ENCODE data around the gene PLS3. TPM values are rescaled to one million over a fixed set of nuclear protein-coding genes. Genes with fewer than 3 reads are reported as not detected.
A peak's percentile ranks its signal among the peaks of the same experiment; 100 is the strongest.
"Not testable (repeated sequence)": the region's sequence is repeated elsewhere in the genome, so short reads cannot be mapped to it uniquely, and the experiment has no call there.

PLS3 gene
- total RNA-seq, 2 experiments from 2014 or later: 1.6 to 2.6 TPM

GRCh38 chrX:115622534-115622933, 61.6 kb downstream of the PLS3 start:
- Mint-ChIP-seq H3K4me3 (no peak overlapping the region), H3K27me3 (peaks cover 5% of the 10 kb centered on the region), H3K4me1 (no peaks in the 10 kb centered on the region), H3K27ac (no peak overlapping the region), H3K36me3 (no peaks in the 10 kb centered on the region), H3K9me3 (no peaks in the 10 kb centered on the region)
- no peak for DNase-seq

DNA sequence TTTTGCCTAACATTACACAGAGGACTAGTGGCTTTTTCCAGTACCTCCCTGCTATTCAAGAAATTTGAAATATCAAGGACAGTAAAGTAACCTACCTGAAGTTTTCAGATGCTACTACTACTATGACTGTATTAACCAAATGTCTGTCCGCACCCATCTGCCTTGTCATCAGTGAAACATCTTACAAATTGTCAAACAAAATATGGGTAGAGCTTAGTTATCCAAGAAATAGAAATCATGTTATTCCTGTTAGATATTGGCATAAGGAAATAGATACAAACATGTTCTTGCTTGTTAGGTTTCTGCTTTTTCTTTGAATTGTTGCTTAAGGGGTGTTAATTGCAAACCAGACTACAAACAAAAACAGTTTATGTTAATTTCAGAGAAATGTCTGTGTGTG, 63.9 kb downstream of the PLS3 start:
- Mint-ChIP-seq H3K4me1 (no peaks in the 10 kb centered on the region), H3K27ac (no peak overlapping the region), H3K36me3 (no peaks in the 10 kb centered on the region), H3K4me3 (no peak overlapping the region), H3K9me3 (no peaks in the 10 kb centered on the region), H3K27me3 (peaks cover 5% of the 10 kb centered on the region)
- DNase-seq: no peak

DNA sequence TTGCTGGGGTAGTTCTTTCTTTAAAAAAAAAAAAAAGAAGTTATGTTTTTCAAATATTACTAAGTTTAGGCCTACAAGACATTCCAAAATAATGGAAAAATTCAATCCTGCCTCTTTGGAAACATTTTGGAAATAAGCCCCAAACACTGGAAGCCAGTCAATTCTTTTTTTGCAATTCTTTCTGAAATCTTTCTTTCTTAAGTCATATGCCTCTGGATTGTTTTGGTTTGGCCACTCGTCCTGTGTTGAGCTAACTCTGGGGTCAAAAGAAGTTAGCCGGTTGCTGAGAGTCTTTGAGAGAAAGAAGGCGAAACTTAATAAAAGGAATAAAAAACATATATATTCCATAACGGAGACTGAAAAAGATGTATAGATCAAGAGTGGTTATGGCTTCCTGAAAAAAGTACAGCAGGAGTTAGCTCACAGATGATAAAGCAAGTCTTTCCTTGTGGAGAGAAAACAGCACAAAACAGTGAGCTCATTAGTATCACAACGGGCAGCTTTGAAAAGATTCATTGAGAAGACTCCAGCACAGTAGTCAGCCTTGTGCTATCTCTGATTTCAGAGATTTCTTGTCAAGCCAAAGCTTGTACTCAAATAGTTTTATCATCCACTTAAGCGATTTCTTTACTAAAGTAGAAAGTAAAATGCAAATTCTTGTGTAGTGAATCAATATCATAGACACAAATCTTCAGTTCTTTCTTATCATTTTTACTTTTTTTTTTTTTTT, 64.8 kb downstream of the PLS3 start:
- H3K9me3 Mint-ChIP-seq: no peaks in the 10 kb centered on the region
- peaks cover 5% of the 10 kb centered on the region for H3K27me3 Mint-ChIP-seq
- no peak for DNase-seq
- no peak overlapping the region for H3K27ac Mint-ChIP-seq
- no peaks in the 10 kb centered on the region for H3K4me1 Mint-ChIP-seq
- H3K36me3 Mint-ChIP-seq: no peaks in the 10 kb centered on the region
- H3K4me3 Mint-ChIP-seq: no peak overlapping the region

DNA sequence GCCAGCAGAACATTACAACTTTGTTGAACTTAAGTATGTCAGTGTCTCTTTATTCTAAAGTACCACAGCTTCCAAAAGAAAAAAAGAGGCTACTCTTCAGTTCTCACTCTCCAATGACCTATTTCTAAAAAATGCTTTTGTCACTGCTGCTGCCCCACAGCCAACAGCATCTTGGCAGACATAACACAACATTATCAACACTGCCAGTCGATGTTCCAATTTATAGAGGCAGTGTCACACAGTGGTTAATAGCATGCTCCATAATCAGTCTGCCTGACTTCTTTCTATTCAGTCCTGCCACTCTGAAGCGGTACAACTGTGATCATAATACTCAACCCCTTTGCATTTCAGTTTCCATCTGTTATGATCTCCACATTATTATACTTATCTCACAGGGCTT, 69.2 kb downstream of the PLS3 start:
- DNase-seq: no peak
- Mint-ChIP-seq H3K9me3 (no peaks in the 10 kb centered on the region), H3K36me3 (no peaks in the 10 kb centered on the region), H3K4me3 (no peak overlapping the region), H3K27ac (no peak overlapping the region), H3K4me1 (no peaks in the 10 kb centered on the region), H3K27me3 (no peaks in the 10 kb centered on the region)

GRCh38 chrX:115632455-115632854, 71.5 kb downstream of the PLS3 start:
- H3K27ac Mint-ChIP-seq: no peak overlapping the region
- H3K9me3 Mint-ChIP-seq: no peaks in the 10 kb centered on the region
- DNase-seq: no peak
- H3K4me1 Mint-ChIP-seq: no peaks in the 10 kb centered on the region
- H3K27me3 Mint-ChIP-seq: no peaks in the 10 kb centered on the region
- no peaks in the 10 kb centered on the region for H3K36me3 Mint-ChIP-seq
- H3K4me3 Mint-ChIP-seq: no peak overlapping the region

DNA sequence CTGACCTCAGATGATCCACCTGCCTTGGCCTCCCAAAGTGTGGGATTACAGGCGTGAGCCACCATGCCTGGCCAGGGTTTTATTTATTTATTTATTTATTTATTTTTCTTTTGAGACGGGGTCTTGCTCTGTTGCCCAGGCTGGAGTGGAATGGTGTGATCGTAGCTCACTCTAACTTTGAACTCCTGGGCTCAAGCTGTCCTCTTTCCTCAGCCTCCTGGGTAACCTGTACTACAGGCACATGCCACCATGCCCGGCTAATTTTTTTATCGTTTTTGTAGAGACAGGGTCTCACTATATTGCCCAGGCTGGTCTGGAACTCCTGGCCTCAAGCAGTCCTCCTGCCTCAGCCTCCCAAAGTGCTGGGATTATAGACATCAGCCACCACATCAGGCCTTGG, 72.4 kb downstream of the PLS3 start:
- H3K9me3 Mint-ChIP-seq, H3K27ac Mint-ChIP-seq, DNase-seq, H3K4me3 Mint-ChIP-seq, H3K4me1 Mint-ChIP-seq, H3K27me3 Mint-ChIP-seq, H3K36me3 Mint-ChIP-seq: not testable (repeated sequence)

GRCh38 chrX:115639334-115639880, 78.4 kb downstream of the PLS3 start:
- H3K9me3 Mint-ChIP-seq: no peaks in the 10 kb centered on the region
- DNase-seq: no peak
- H3K36me3 Mint-ChIP-seq: no peaks in the 10 kb centered on the region
- H3K4me1 Mint-ChIP-seq: no peaks in the 10 kb centered on the region
- no peaks in the 10 kb centered on the region for H3K27me3 Mint-ChIP-seq
- no peak overlapping the region for H3K4me3 Mint-ChIP-seq
- H3K27ac Mint-ChIP-seq: no peak overlapping the region

GRCh38 chrX:115642311-115642710, 81.3 kb downstream of the PLS3 start:
- Mint-ChIP-seq H3K4me3 (no peak overlapping the region), H3K9me3 (no peaks in the 10 kb centered on the region), H3K4me1 (no peaks in the 10 kb centered on the region), H3K27ac (no peak overlapping the region), H3K36me3 (no peaks in the 10 kb centered on the region), H3K27me3 (no peaks in the 10 kb centered on the region)
- DNase-seq: no peak

GRCh38 chrX:115642895-115643530, 82.0 kb downstream of the PLS3 start:
- no peaks in the 10 kb centered on the region for H3K27me3 Mint-ChIP-seq
- H3K36me3 Mint-ChIP-seq: no peaks in the 10 kb centered on the region
- DNase-seq: peak; percentile 4
- no peaks in the 10 kb centered on the region for H3K4me1 Mint-ChIP-seq
- no peaks in the 10 kb centered on the region for H3K9me3 Mint-ChIP-seq
- H3K27ac Mint-ChIP-seq: no peak overlapping the region
- no peak overlapping the region for H3K4me3 Mint-ChIP-seq

DNA sequence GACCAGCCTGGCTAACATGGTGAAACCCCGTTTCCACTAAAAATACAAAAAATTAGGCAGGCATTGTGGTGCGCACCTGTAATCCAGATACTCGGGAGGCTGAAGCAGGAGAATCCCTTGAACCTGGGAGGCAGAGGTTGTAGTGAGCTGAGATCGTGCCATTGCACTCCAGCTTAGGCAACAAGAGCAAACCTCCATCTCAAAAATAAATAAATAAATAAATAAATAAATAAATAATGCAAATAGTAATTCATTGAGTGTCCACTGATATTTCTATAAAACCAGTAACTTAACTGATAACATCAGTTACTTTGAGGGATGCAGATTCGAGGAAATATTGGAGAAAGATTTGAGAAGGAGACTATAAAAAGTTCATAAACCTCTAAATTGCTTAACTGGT, 83.4 kb downstream of the PLS3 start:
- H3K27me3 Mint-ChIP-seq, H3K27ac Mint-ChIP-seq, DNase-seq, H3K36me3 Mint-ChIP-seq, H3K4me3 Mint-ChIP-seq, H3K4me1 Mint-ChIP-seq, H3K9me3 Mint-ChIP-seq: not testable (repeated sequence)

DNA sequence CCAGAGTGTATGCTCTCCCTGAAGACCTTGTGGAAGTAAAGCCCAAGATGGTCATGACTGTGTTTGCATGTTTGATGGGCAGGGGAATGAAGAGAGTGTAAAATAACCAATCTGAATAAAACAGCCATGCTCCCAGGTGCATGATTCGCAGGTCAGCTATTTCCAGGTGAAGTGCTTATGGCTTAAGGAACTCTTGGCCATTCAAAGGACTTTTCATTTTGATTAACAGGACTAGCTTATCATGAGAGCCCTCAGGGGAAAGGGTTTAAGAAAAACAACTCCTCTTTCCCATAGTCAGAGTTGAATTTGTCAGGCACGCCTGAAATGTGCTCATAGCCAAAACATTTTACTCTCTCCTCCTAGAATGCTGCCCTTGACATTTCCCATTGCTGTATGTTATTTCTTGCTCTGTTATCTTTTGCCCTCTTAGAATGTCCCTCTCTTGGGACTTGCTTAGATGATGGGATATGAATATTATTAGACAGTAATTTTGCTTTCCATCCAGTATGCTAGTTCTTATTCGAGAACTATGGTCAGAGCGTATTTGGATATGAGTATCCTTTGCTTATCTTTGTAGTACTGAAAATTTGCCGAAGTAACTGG, 88.6 kb downstream of the PLS3 start:
- DNase-seq: no peak
- Mint-ChIP-seq H3K4me3 (no peak overlapping the region), H3K9me3 (no peaks in the 10 kb centered on the region), H3K27ac (no peak overlapping the region), H3K27me3 (no peaks in the 10 kb centered on the region), H3K4me1 (no peaks in the 10 kb centered on the region), H3K36me3 (no peaks in the 10 kb centered on the region)

DNA sequence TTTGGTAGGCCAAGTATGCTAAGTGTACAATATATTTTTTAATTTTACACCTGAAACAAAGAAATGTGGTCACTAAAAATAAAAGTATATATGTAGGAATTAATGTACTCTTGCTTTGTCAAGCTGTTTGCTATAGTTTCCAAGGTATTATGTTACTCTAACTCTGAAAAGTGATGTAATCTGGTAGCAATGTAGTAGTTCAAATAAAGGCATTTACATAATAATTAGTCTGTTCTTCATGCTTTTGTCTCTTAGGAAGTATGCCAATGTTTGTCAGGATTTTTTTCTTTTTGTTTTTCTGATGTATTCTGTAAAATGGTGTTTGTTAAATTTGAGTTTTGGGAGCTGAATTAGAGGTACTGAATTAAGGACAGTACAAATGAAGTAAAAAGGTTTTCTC, 89.5 kb downstream of the PLS3 start:
- Mint-ChIP-seq H3K4me3 (no peak overlapping the region), H3K36me3 (no peaks in the 10 kb centered on the region), H3K9me3 (no peaks in the 10 kb centered on the region)

DNA sequence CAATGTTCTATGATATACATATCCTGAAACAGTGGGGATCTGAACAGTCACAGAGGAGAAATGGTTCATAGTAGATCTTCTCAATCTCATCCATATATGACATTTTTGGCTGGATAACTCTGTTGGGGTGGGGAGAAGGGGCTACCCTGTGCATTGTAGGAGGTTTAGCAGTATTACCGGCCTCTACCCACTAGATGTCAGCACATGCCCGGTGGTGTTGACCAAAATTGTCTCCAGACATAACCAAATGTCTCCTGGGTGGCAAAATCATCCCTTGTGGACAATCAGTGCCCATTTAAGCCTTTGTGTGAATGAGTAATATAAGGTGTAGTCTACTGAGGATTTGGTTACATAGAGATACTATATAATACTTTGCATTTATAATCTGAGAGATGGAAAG, 89.9 kb downstream of the PLS3 start:
- no peaks in the 10 kb centered on the region for H3K4me1 Mint-ChIP-seq
- H3K27me3 Mint-ChIP-seq: no peaks in the 10 kb centered on the region
- H3K27ac Mint-ChIP-seq: no peak overlapping the region
- no peak overlapping the region for H3K4me3 Mint-ChIP-seq
- H3K9me3 Mint-ChIP-seq: no peaks in the 10 kb centered on the region
- no peaks in the 10 kb centered on the region for H3K36me3 Mint-ChIP-seq
- DNase-seq: peak; percentile 2

More for the DNA sequence above, 89.5 kb downstream of the PLS3 start:
- no peak for DNase-seq
- Mint-ChIP-seq H3K27me3 (no peaks in the 10 kb centered on the region), H3K27ac (no peak overlapping the region), H3K4me1 (no peaks in the 10 kb centered on the region)

DNA sequence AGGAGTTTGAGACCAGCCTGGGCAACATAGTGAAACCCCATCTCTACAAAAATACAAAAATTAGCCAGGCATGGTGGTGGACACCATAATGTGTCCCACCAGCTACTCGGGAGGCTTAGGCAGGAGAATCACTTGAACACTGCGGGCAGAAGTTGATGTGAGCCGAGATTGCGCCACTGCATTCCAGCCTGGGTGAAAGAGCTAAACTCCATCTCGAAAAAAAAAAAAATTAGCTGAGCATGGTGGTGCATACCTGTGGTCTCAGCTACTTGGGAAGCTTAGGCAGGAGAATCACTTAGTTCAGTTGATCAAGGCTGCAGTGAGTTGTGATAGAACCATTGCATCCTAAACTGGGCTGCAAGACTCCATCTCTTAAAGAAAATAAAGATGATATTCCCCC, 91.2 kb downstream of the PLS3 start:
- Mint-ChIP-seq H3K4me3 (no peak overlapping the region), H3K9me3 (no peaks in the 10 kb centered on the region), H3K27ac (no peak overlapping the region), H3K27me3 (no peaks in the 10 kb centered on the region), H3K36me3 (no peaks in the 10 kb centered on the region), H3K4me1 (no peaks in the 10 kb centered on the region)
- DNase-seq: no peak

DNA sequence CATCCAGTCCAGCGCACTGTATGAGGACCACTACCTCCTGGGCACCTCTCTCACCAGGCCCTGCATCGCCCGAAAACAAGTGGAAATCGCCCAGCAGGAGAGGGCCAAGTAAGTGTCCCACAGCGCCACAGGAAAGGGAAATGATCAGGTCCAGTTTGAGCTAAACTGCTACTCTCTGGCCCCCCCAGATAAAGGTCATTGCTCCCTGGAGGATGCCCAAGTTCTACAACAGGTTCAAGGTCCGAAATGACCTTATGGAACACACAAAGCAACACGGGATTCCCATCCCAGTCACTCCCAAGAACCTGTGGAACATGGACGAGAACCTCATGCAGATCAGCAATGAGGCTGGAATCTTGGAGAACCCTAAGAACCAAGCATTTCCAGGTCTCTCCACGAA, 104.1 kb downstream of the PLS3 start:
- no peak for DNase-seq
- Mint-ChIP-seq H3K27ac (no peak overlapping the region), H3K27me3 (no peaks in the 10 kb centered on the region), H3K4me3 (no peak overlapping the region), H3K9me3 (no peaks in the 10 kb centered on the region), H3K36me3 (no peaks in the 10 kb centered on the region), H3K4me1 (no peaks in the 10 kb centered on the region)

- Mint-ChIP-seq H3K4me1 (peaks cover 2% of the 10 kb centered on the region), H3K9me3 (no peaks in the 10 kb centered on the region), H3K27me3 (no peaks in the 10 kb centered on the region), H3K36me3 (no peaks in the 10 kb centered on the region), H3K4me3 (no peak overlapping the region), H3K27ac (no peak overlapping the region)
- no peak for DNase-seq
Measured at GRCh38 chrX:115679460-115679859, 118.5 kb downstream of the PLS3 start.
